ENCODE data around the gene GNAT1.

DNA sequence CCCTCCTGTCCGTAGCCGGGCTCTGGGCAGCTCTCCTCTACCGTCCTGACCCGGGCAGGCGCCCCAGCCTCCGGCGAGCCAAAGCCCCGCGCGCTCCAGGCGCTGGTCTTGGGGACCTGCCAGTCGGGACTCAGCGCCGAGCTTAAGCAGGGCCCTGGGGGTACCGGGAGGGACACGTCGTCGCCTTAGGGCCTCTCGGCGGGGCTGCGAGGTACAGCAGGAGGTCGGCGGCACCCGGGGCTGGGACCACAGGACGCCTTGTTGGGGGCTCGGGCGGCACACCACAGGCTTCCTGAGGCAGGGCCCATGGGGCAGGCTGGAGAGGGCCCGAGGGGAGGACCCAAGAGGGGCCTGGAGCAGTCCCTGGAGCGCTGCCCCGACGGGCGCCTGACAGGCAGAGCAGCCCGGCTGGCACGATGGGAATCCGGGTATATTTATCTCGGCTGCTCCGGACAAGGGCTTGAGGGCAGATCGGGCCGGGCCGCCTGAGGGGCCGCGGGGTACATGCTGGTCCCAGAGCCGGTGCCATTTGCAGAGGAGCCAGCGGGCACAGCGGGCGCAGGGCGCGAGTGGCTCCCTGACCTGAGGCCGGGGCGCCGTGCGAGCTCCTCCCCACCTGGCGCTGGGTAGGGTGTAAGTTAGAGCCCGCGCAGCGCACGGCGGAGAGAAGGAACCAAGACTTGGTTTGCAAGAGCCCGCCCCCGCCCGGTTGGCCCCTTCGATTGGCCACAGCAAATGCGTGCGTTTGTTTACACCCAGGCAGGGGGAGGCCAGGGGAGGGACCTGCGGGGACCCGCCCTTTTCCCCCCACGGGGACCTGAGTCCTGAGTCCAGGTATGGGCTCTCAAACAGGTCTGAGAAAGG, 14.2 kb downstream of the GNAT1 start:
- no peak for TF ChIP-seq EZH2phosphoT487 (IDR thresholded peaks at IDR 0.05; ENCODE audit: borderline replicate concordance, low read length)
- TF ChIP-seq, protein P1, sequence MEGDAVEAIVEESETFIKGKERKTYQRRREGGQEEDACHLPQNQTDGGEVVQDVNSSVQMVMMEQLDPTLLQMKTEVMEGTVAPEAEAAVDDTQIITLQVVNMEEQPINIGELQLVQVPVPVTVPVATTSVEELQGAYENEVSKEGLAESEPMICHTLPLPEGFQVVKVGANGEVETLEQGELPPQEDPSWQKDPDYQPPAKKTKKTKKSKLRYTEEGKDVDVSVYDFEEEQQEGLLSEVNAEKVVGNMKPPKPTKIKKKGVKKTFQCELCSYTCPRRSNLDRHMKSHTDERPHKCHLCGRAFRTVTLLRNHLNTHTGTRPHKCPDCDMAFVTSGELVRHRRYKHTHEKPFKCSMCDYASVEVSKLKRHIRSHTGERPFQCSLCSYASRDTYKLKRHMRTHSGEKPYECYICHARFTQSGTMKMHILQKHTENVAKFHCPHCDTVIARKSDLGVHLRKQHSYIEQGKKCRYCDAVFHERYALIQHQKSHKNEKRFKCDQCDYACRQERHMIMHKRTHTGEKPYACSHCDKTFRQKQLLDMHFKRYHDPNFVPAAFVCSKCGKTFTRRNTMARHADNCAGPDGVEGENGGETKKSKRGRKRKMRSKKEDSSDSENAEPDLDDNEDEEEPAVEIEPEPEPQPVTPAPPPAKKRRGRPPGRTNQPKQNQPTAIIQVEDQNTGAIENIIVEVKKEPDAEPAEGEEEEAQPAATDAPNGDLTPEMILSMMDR (conservative IDR thresholded peaks at IDR 0.05; ENCODE audit: low read depth, low read length), result no peak
- TF ChIP-seq EZH2 (IDR thresholded peaks at IDR 0.05; ENCODE audit: low read length, unreplicated experiment), result no peak
